Gastroesophageal sphincter (tissue), 4 donors: ENCODE data around the gene ADAM10. TPM values are rescaled to one million over a fixed set of nuclear protein-coding genes. Genes with fewer than 3 reads are reported as not detected.
A peak's percentile ranks its signal among the peaks of the same experiment; 100 is the strongest.

Experiments
- ATAC-seq: fragments of 150-250 bp; one replicate; pipeline ENCODE4 v1.9.1; 2016; ENCODE audit warnings: mild to moderate bottlenecking, moderate library complexity
- H3K27ac ChIP-seq, 4 donors: fragments of 200-600 bp; sonication (generic) in 3 of 4; 1 replicate in 3 of 4; 2 replicates in 1 of 4; pipeline ENCODE4 v1.5.1; 2016 to 2019
- H3K27me3 ChIP-seq: fragments of 200-600 bp; sonication (generic); one replicate; pipeline ENCODE4 v1.5.1; 2019
- H3K36me3 ChIP-seq, 2 donors: fragments of 200-600 bp; sonication (generic); one replicate each; pipeline ENCODE4 v1.5.1; 2019; ENCODE audit warnings: control low read depth in 1 of 2
- H3K4me1 ChIP-seq, 3 donors: fragments of 200-600 bp; sonication (generic); 1 replicate in 2 of 3; 2 replicates in 1 of 3; pipeline ENCODE4 v1.5.1; 2016 to 2019; ENCODE audit warnings: control low read depth in 2 of 3
- H3K4me3 ChIP-seq, 2 donors: fragments of 200-600 bp; sonication (generic); one replicate each; pipeline ENCODE4 v1.5.1; 2019; ENCODE audit warnings: mild to moderate bottlenecking in 1 of 2, moderate library complexity in 1 of 2
- H3K9me3 ChIP-seq, 3 donors: fragments of 200-600 bp; sonication (generic); one replicate each; pipeline ENCODE4 v1.5.1; 2017 to 2019; ENCODE audit warnings: control low read depth in 2 of 3
- CTCF ChIP-seq, 4 experiments: fragments of 200-600 bp in 2 of 4; fragments of 450-650 bp in 2 of 4; sonication (generic) in 1 of 4; IDR thresholded peaks; one replicate each; pipeline ENCODE4 v1.5.1; 2017 to 2019; ENCODE audit warnings: antibody characterized with exemption in 4 of 4, mild to moderate bottlenecking in 2 of 4, moderate library complexity in 2 of 4
- EP300 ChIP-seq: sonication (generic); formaldehyde crosslinking; IDR thresholded peaks from one replicate; pipeline ENCODE4 v1.6.1; 2017; ENCODE audit warnings: antibody characterized with exemption, mild to moderate bottlenecking
- POLR2A ChIP-seq, 2 donors: fragments of 450-650 bp; IDR thresholded peaks; one replicate each; pipeline ENCODE4 v1.6.1; 2017; ENCODE audit warnings: antibody characterized with exemption in 2 of 2, mild to moderate bottlenecking in 2 of 2, moderate library complexity in 1 of 2
- POLR2AphosphoS5 ChIP-seq: sonication (generic); formaldehyde crosslinking; IDR thresholded peaks from one replicate; pipeline ENCODE4 v1.6.1; 2017; ENCODE audit warnings: antibody characterized with exemption
- WGBS, 2 donors: methylation state at CpG; one replicate each; pipeline ENCODE4 v1.1.5; 2018; ENCODE audit warnings: low coverage in 1 of 2; 5-methylcytosine and 5-hydroxymethylcytosine counted together
- total RNA-seq, 4 donors: library from RNA; depleted of rRNA; stranded (reverse); fragments of >200 nt; gene quantifications; one replicate each; pipeline ENCODE4 v1.1.0, GENCODE V29; 2016

ADAM10 gene
- total RNA-seq, 4 donors from 2014 or later = 59.5 to 69.1 (median 62.3) TPM

GRCh38 chr15:58748040-58748851, 1.3 kb downstream of the ADAM10 start:
- Histone ChIP-seq H3K36me3 (no peaks in the 10 kb centered on the region), H3K27ac (peak overlapping the region; percentile 98 to 99 (median 98)), H3K4me3 (peak overlapping the region; percentile 91 to 95), H3K9me3 (no peaks in the 10 kb centered on the region), H3K4me1 (peaks cover 0 to 52% (median 0%) of the 10 kb centered on the region in 3 donors), H3K27me3 (no peaks in the 10 kb centered on the region)
- no peak for TF ChIP-seq POLR2A (IDR thresholded peaks at IDR 0.05)
- no peak for TF ChIP-seq CTCF (IDR thresholded peaks at IDR 0.05)
- no peak for TF ChIP-seq POLR2AphosphoS5
- no peak for TF ChIP-seq EP300
- WGBS, 2 donors = 1 to 3% methylated on average over 14 of the region's 14 CpGs
- no peak for ATAC-seq

GRCh38 chr15:58746174-58746573, 3.3 kb downstream of the ADAM10 start:
- no peak overlapping the region for H3K4me3 ChIP-seq
- no peak overlapping the region for H3K27ac ChIP-seq
- no peaks in the 10 kb centered on the region for H3K27me3 ChIP-seq
- no peaks in the 10 kb centered on the region for H3K36me3 ChIP-seq
- no peaks in the 10 kb centered on the region for H3K9me3 ChIP-seq
- peaks cover 0 to 72% (median 0%) of the 10 kb centered on the region in 3 donors for H3K4me1 ChIP-seq
- TF ChIP-seq POLR2AphosphoS5 (no peak), CTCF (IDR thresholded peaks at IDR 0.05) (no peak), EP300 (no peak), POLR2A (IDR thresholded peaks at IDR 0.05) (no peak)
- WGBS, 2 donors = 100% methylated on average over 1 of the region's 1 CpG
- ATAC-seq = no peak

- Histone ChIP-seq H3K9me3 (no peaks in the 10 kb centered on the region), H3K4me1 (peaks cover 0 to 84% (median 7%) of the 10 kb centered on the region in 3 donors), H3K27ac (no peak overlapping the region), H3K36me3 (no peaks in the 10 kb centered on the region), H3K4me3 (no peak overlapping the region), H3K27me3 (no peaks in the 10 kb centered on the region)
- 91 to 100% methylated on average over 3 to 5 of the region's 5 CpGs for WGBS, 2 donors
- TF ChIP-seq CTCF (IDR thresholded peaks at IDR 0.05) (no peak), EP300 (no peak), POLR2A (IDR thresholded peaks at IDR 0.05) (no peak), POLR2AphosphoS5 (no peak)
- ATAC-seq = no peak
Measured at GRCh38 chr15:58742819-58743502, 6.5 kb downstream of the ADAM10 start.

GRCh38 chr15:58742022-58742813, 7.3 kb downstream of the ADAM10 start:
- WGBS, 2 donors = 68 to 71% methylated on average over 6 to 8 of the region's 8 CpGs
- Histone ChIP-seq H3K36me3 (no peaks in the 10 kb centered on the region), H3K4me1 (peaks cover 0 to 82% (median 7%) of the 10 kb centered on the region in 3 donors), H3K4me3 (no peak overlapping the region), H3K27ac (no peak overlapping the region), H3K27me3 (no peaks in the 10 kb centered on the region), H3K9me3 (no peaks in the 10 kb centered on the region)
- no peak for TF ChIP-seq POLR2A (IDR thresholded peaks at IDR 0.05)
- no peak for TF ChIP-seq CTCF (IDR thresholded peaks at IDR 0.05)
- peak; percentile 58 for TF ChIP-seq POLR2AphosphoS5
- no peak for TF ChIP-seq EP300
- ATAC-seq = no peak
